GM23248 (cell line): ENCODE results near the gene TTI1. TPM values are rescaled to one million over a fixed set of nuclear protein-coding genes. Genes with fewer than 3 reads are reported as not detected.

Source experiments
- DNase-seq: peaks from one replicate; pipeline ENCODE4 v3.0.0-alpha.2; 2015
- H2AFZ ChIP-seq: fragments of 200-600 bp; sonication (generic); 2 replicates; pipeline ENCODE4 v1.6.1; 2016; ENCODE audit warnings: antibody characterized with exemption
- H3F3A ChIP-seq: fragments of 200-600 bp; sonication (generic); 2 replicates; pipeline ENCODE4 v1.6.1; 2016; ENCODE audit warnings: mild to moderate bottlenecking, antibody characterized with exemption, mixed run types; ENCODE audit not compliant: insufficient read depth
- H3K27ac ChIP-seq: fragments of 200-600 bp; sonication (generic); 2 replicates; pipeline ENCODE4 v1.5.1; 2016; ENCODE audit warnings: mild to moderate bottlenecking
- H3K27me3 ChIP-seq: fragments of 200-600 bp; sonication (generic); replicated peaks from 2 replicates; pipeline ENCODE4 v1.6.1; 2016; ENCODE audit warnings: mild to moderate bottlenecking; ENCODE audit not compliant: insufficient read depth
- H3K36me3 ChIP-seq: fragments of 200-600 bp; sonication (generic); 2 replicates; pipeline ENCODE4 v1.6.1; 2016; ENCODE audit warnings: low read depth, mild to moderate bottlenecking
- H3K4me1 ChIP-seq: fragments of 200-600 bp; sonication (generic); 2 replicates; pipeline ENCODE4 v1.6.1; 2016; ENCODE audit warnings: mild to moderate bottlenecking; ENCODE audit not compliant: insufficient read depth
- H3K4me2 ChIP-seq: fragments of 200-600 bp; sonication (generic); one replicate; pipeline ENCODE4 v1.6.1; 2016; ENCODE audit warnings: mild to moderate bottlenecking; ENCODE audit not compliant: unreplicated experiment
- H3K4me3 ChIP-seq: fragments of 200-600 bp; sonication (generic); 2 replicates; pipeline ENCODE4 v1.5.1; 2016; ENCODE audit warnings: mild to moderate bottlenecking
- H3K79me2 ChIP-seq: fragments of 200-600 bp; sonication (generic); 2 replicates; pipeline ENCODE4 v1.6.1; 2016; ENCODE audit warnings: mild to moderate bottlenecking; ENCODE audit not compliant: insufficient read depth
- H3K9ac ChIP-seq: fragments of 200-600 bp; sonication (generic); 2 replicates; pipeline ENCODE4 v1.6.1; 2016; ENCODE audit warnings: mild to moderate bottlenecking
- H3K9me2 ChIP-seq: fragments of 200-600 bp; sonication (generic); 2 replicates; pipeline ENCODE4 v1.6.1; 2016; ENCODE audit warnings: mixed run types, mild to moderate bottlenecking, moderate library complexity; ENCODE audit not compliant: insufficient read depth
- H3K9me3 ChIP-seq: fragments of 200-600 bp; sonication (generic); one replicate; pipeline ENCODE4 v1.6.1; 2017; ENCODE audit warnings: low read depth
- H4K20me1 ChIP-seq: fragments of 200-600 bp; sonication (generic); 2 replicates; pipeline ENCODE4 v1.6.0; 2016; ENCODE audit not compliant: insufficient read depth
- EZH2 ChIP-seq: fragments of 200-600 bp; sonication (generic); IDR thresholded peaks from 2 replicates; pipeline ENCODE4 v1.6.1; 2018; ENCODE audit warnings: antibody characterized with exemption, mild to moderate bottlenecking; ENCODE audit not compliant: insufficient read depth, poor library complexity, severe bottlenecking
- EZH2phosphoT487 ChIP-seq: fragments of 200-600 bp; sonication (generic); IDR thresholded peaks from 2 replicates; pipeline ENCODE4 v1.6.1; 2018; ENCODE audit warnings: antibody characterized with exemption, moderate library complexity, mild to moderate bottlenecking, low read depth; ENCODE audit not compliant: insufficient read depth
- WGBS, 2 experiments: methylation state at CpG; one replicate each; pipeline ENCODE4 v1.1.6; 2015 to 2017; ENCODE audit warnings: low lambda C conversion rate in 2 of 2, low coverage in 1 of 2; ENCODE audit errors: missing lambda C conversion rate in 2 of 2; 5-methylcytosine and 5-hydroxymethylcytosine counted together
- in situ Hi-C: fragments of 300-500 bp; cut with MboI; formaldehyde crosslinking; loops from 2 replicates; pipeline ENCODE4 v1.15.0; 2020
- polyA plus RNA-seq: library from polyadenylated mRNA; unstranded; fragments of >200 nt; fragmentation: Nextera tagmentation; extraction: Ambion mirVana; gene quantifications from 2 replicates; pipeline ENCODE4 v1.2.1, GENCODE V29; 2016
- total RNA-seq: library from RNA; depleted of rRNA; stranded (reverse); fragments of >200 nt; shearing (Covaris generic); gene quantifications from 2 replicates; pipeline ENCODE4 v1.2.3, GENCODE V29; 2014; rRNA removed

TTI1 gene
- total and polyA plus RNA-seq, 2 experiments from 2014 or later = 12.1 to 12.2 TPM

GRCh38 chr20:37935435-37935834 is 97.8 kb downstream of the TTI1 start:
- no peaks in the 10 kb centered on the region for H4K20me1 ChIP-seq
- H3K4me3 ChIP-seq = no peak overlapping the region
- no peak overlapping the region for H3K27ac ChIP-seq
- TF ChIP-seq EZH2 (no peak), EZH2phosphoT487 (no peak)
- 72 to 75% methylated on average over 7 of the region's 7 CpGs for WGBS, 2 experiments
- H3K9me2 ChIP-seq = no peaks in the 10 kb centered on the region
- H3K9me3 ChIP-seq = no peaks in the 10 kb centered on the region
- no peak overlapping the region for H3K9ac ChIP-seq
- H3K27me3 ChIP-seq = no peaks in the 10 kb centered on the region
- no peaks in the 10 kb centered on the region for H3K4me1 ChIP-seq
- H3F3A ChIP-seq = no peaks in the 10 kb centered on the region
- no peaks in the 10 kb centered on the region for H3K36me3 ChIP-seq
- H2AFZ ChIP-seq = no peak overlapping the region
- H3K4me2 ChIP-seq = no peak overlapping the region
- in situ Hi-C loops = no loop called here
- DNase-seq = no peak
- no peaks in the 10 kb centered on the region for H3K79me2 ChIP-seq

GRCh38 chr20:37934634-37935375 is 98.5 kb downstream of the TTI1 start:
- Histone ChIP-seq H4K20me1 (no peaks in the 10 kb centered on the region), H3K4me1 (no peaks in the 10 kb centered on the region), H2AFZ (no peak overlapping the region), H3K27me3 (no peaks in the 10 kb centered on the region), H3K27ac (no peak overlapping the region), H3K4me3 (no peak overlapping the region), H3F3A (no peaks in the 10 kb centered on the region), H3K36me3 (no peaks in the 10 kb centered on the region), H3K9me2 (no peaks in the 10 kb centered on the region), H3K9me3 (no peaks in the 10 kb centered on the region), H3K4me2 (no peak overlapping the region), H3K9ac (no peak overlapping the region), H3K79me2 (no peaks in the 10 kb centered on the region)
- in situ Hi-C loops = no loop called here
- DNase-seq = no peak
- no peak for TF ChIP-seq EZH2phosphoT487
- no peak for TF ChIP-seq EZH2
- WGBS, 2 experiments = 77% methylated on average over 14 of the region's 14 CpGs

- Histone ChIP-seq H3K79me2 (no peaks in the 10 kb centered on the region), H3K9ac (no peak overlapping the region), H3K27me3 (no peaks in the 10 kb centered on the region), H3F3A (no peaks in the 10 kb centered on the region), H3K4me3 (no peak overlapping the region), H3K27ac (no peak overlapping the region), H4K20me1 (no peaks in the 10 kb centered on the region), H3K4me2 (no peak overlapping the region), H3K36me3 (no peaks in the 10 kb centered on the region), H2AFZ (no peak overlapping the region), H3K9me3 (no peaks in the 10 kb centered on the region), H3K4me1 (no peaks in the 10 kb centered on the region), H3K9me2 (no peaks in the 10 kb centered on the region)
- no peak for TF ChIP-seq EZH2phosphoT487
- TF ChIP-seq EZH2 = no peak
- WGBS, 2 experiments = 83 to 87% methylated on average over 15 of the region's 15 CpGs
- in situ Hi-C loops = no loop called here
- no peak for DNase-seq
These were observed 99.2 kb downstream of the TTI1 start for GRCh38 chr20:37933786-37934633.

Other genes starting within 250 kb of the TTI1 start
- 6.2 and 9.2 TPM in 2 replicates for gene VSTM2L, start 130.3 kb downstream of the TTI1 start, total RNA-seq
- 4.1 and 5.1 TPM in 2 replicates for gene VSTM2L, start 130.3 kb downstream of the TTI1 start, polyA plus RNA-seq
- gene RPRD1B, start 290 bp upstream of the TTI1 start, total RNA-seq = 13.5 and 19.6 TPM in 2 replicates
- 14.4 and 15.6 TPM in 2 replicates for gene RPRD1B, start 290 bp upstream of the TTI1 start, polyA plus RNA-seq
- 311 and 339 TPM in 2 replicates for gene TGM2, start 131.8 kb upstream of the TTI1 start, total RNA-seq
- 254 and 269 TPM in 2 replicates for gene TGM2, start 131.8 kb upstream of the TTI1 start, polyA plus RNA-seq
- gene KIAA1755, start 227.3 kb upstream of the TTI1 start, total RNA-seq = 2.8 and 5.1 TPM in 2 replicates
- gene KIAA1755, start 227.3 kb upstream of the TTI1 start, polyA plus RNA-seq = 3.6 and 4.0 TPM in 2 replicates